Measurements from ENCODE around the gene PLOD2. TPM values are rescaled to one million over a fixed set of nuclear protein-coding genes. Genes with fewer than 3 reads are reported as not detected.

Gene PLOD2
- polyA plus RNA-seq, 1 donor (not counting 4 experiments of a cell fraction or from before 2014, with no cell fraction given), result 30.0 TPM

- H3K36me3 ChIP-seq (ENCODE audit: control insufficient read depth in 2 of 2, extremely low read depth in 1 of 2, insufficient read depth in 2 of 2, low read length in 2 of 2), result peaks cover 0 to 2% of the 10 kb centered on the region in 2 experiments
- no peak for TF ChIP-seq EZH2 (IDR thresholded peaks at IDR 0.05; ENCODE audit: low read length)
- no peak for TF ChIP-seq CTCF (optimal IDR thresholded peaks at IDR 0.05 in 1 of 3, IDR thresholded peaks at IDR 0.05 in 1 of 3, conservative IDR thresholded peaks at IDR 0.05 in 1 of 3; ENCODE audit: extremely low read depth in 1 of 3, insufficient read depth in 2 of 3, low read length in 3 of 3)
- no peak overlapping the region for H3K4me2 ChIP-seq (ENCODE audit: control insufficient read depth, extremely low read depth, insufficient read depth, low read depth, low read length)
Measured at GRCh38 chr3:146100180-146100579, 60.8 kb downstream of the PLOD2 start.

GRCh38 chr3:146099316-146099715, 61.7 kb downstream of the PLOD2 start:
- Histone ChIP-seq H3K9me1 (ENCODE audit: control insufficient read depth, extremely low read depth, insufficient read depth, low read length) (no peaks in the 10 kb centered on the region), H3K36me3 (ENCODE audit: control insufficient read depth in 2 of 2, extremely low read depth in 1 of 2, insufficient read depth in 2 of 2, low read length in 2 of 2) (no peaks in the 10 kb centered on the region), H3K4me2 (ENCODE audit: control insufficient read depth, extremely low read depth, insufficient read depth, low read depth, low read length) (no peak overlapping the region), H3K4me3 (ENCODE audit: control insufficient read depth in 2 of 3, extremely low read depth in 1 of 3, insufficient read depth in 2 of 3, low read depth in 1 of 3, low read length in 3 of 3) (no peak overlapping the region), H3K27me3 (ENCODE audit: control insufficient read depth, extremely low read depth, insufficient read depth, low read length) (no peaks in the 10 kb centered on the region), H3K4me1 (ENCODE audit: control insufficient read depth, extremely low read depth, insufficient read depth, low read length) (no peaks in the 10 kb centered on the region), H4K20me1 (ENCODE audit: control insufficient read depth, extremely low read depth, insufficient read depth, low read length) (no peaks in the 10 kb centered on the region), H3K79me2 (ENCODE audit: control insufficient read depth, insufficient read depth, low read length) (no peaks in the 10 kb centered on the region), H3K27ac (ENCODE audit: control insufficient read depth, insufficient read depth, low read length) (no peak overlapping the region), H3K9ac (ENCODE audit: control insufficient read depth, extremely low read depth, insufficient read depth, low read length) (no peak overlapping the region), H3K9me3 (ENCODE audit: control insufficient read depth, low read depth, low read length) (peaks cover 2% of the 10 kb centered on the region), H2AFZ (ENCODE audit: control insufficient read depth, low read length) (no peak overlapping the region)
- no peak for DNase-seq (ENCODE audit: low read depth, low spot score)
- TF ChIP-seq CTCF (optimal IDR thresholded peaks at IDR 0.05 in 1 of 3, IDR thresholded peaks at IDR 0.05 in 1 of 3, conservative IDR thresholded peaks at IDR 0.05 in 1 of 3; ENCODE audit: extremely low read depth in 1 of 3, insufficient read depth in 2 of 3, low read length in 3 of 3) (no peak), EZH2 (IDR thresholded peaks at IDR 0.05; ENCODE audit: low read length) (no peak)
- dilution Hi-C loops (cut with MboI; ENCODE audit: extremely low pct_ligation_motif_present, low sequenced_read_pairs), result no loop called here
- FAIRE-seq, result no peak

More at GRCh38 chr3:146100180-146100579, 60.8 kb downstream of the PLOD2 start:
- FAIRE-seq (no peak), DNase-seq (ENCODE audit: low read depth, low spot score) (no peak)
- Histone ChIP-seq H3K27ac (ENCODE audit: control insufficient read depth, insufficient read depth, low read length) (no peak overlapping the region), H3K4me3 (ENCODE audit: control insufficient read depth in 2 of 3, extremely low read depth in 1 of 3, insufficient read depth in 2 of 3, low read depth in 1 of 3, low read length in 3 of 3) (no peak overlapping the region), H4K20me1 (ENCODE audit: control insufficient read depth, extremely low read depth, insufficient read depth, low read length) (no peaks in the 10 kb centered on the region), H3K27me3 (ENCODE audit: control insufficient read depth, extremely low read depth, insufficient read depth, low read length) (no peaks in the 10 kb centered on the region), H3K9me1 (ENCODE audit: control insufficient read depth, extremely low read depth, insufficient read depth, low read length) (no peaks in the 10 kb centered on the region), H3K79me2 (ENCODE audit: control insufficient read depth, insufficient read depth, low read length) (no peaks in the 10 kb centered on the region), H3K4me1 (ENCODE audit: control insufficient read depth, extremely low read depth, insufficient read depth, low read length) (no peaks in the 10 kb centered on the region), H3K9me3 (ENCODE audit: control insufficient read depth, low read depth, low read length) (peaks cover 2% of the 10 kb centered on the region), H2AFZ (ENCODE audit: control insufficient read depth, low read length) (no peak overlapping the region), H3K9ac (ENCODE audit: control insufficient read depth, extremely low read depth, insufficient read depth, low read length) (no peak overlapping the region)
- dilution Hi-C loops (cut with MboI; ENCODE audit: extremely low pct_ligation_motif_present, low sequenced_read_pairs), result no loop called here
